H9 (cell line): ENCODE results near the gene CTPS2. TPM values are rescaled to one million over a fixed set of nuclear protein-coding genes. Genes with fewer than 3 reads are reported as not detected.
A peak's percentile ranks its signal among the peaks of the same experiment; 100 is the strongest.

Experiments
- DNase-seq: peaks from one replicate; pipeline ENCODE4 v3.0.0-alpha.2; 2017
- H2AFZ ChIP-seq: one replicate; pipeline ENCODE4 v1.6.1; 2013; ENCODE audit warnings: mild to moderate bottlenecking, low read length, control low read depth, moderate library complexity
- H2AK5ac ChIP-seq: 2 replicates; pipeline ENCODE4 v1.6.1; 2013; ENCODE audit warnings: low read length, control low read depth, mixed read lengths; ENCODE audit not compliant: insufficient read length
- H2BK120ac ChIP-seq: one replicate; pipeline ENCODE4 v1.6.1; 2013; ENCODE audit warnings: low read depth, mild to moderate bottlenecking, low read length, control low read depth, inconsistent platforms; ENCODE audit not compliant: poor library complexity, severe bottlenecking
- H2BK12ac ChIP-seq: 2 replicates; pipeline ENCODE4 v1.6.1; 2013; ENCODE audit warnings: low read length, control low read depth, mixed read lengths, low read depth; ENCODE audit not compliant: insufficient read length
- H2BK15ac ChIP-seq: 2 replicates; pipeline ENCODE4 v1.6.1; 2013; ENCODE audit warnings: low read depth, low read length, control low read depth
- H2BK20ac ChIP-seq: one replicate; pipeline ENCODE4 v1.6.1; 2013; ENCODE audit warnings: low read depth, mild to moderate bottlenecking, low read length, control low read depth, inconsistent platforms; ENCODE audit not compliant: poor library complexity, severe bottlenecking
- H2BK5ac ChIP-seq: 2 replicates; pipeline ENCODE4 v1.6.1; 2013; ENCODE audit warnings: low read length, control low read depth, mixed read lengths; ENCODE audit not compliant: insufficient read length
- H3K14ac ChIP-seq: 2 replicates; pipeline ENCODE4 v1.6.1; 2013; ENCODE audit warnings: low read length, control low read depth; ENCODE audit not compliant: insufficient read depth
- H3K18ac ChIP-seq: 2 replicates; pipeline ENCODE4 v1.6.1; 2013; ENCODE audit warnings: low read depth, mild to moderate bottlenecking, mixed read lengths, low read length, control low read depth; ENCODE audit not compliant: insufficient read length
- H3K23ac ChIP-seq: 2 replicates; pipeline ENCODE4 v1.6.1; 2013; ENCODE audit warnings: low read length, control low read depth, mixed read lengths, low read depth; ENCODE audit not compliant: insufficient read length
- H3K23me2 ChIP-seq: 2 replicates; pipeline ENCODE4 v1.6.1; 2013; ENCODE audit warnings: low read depth, mild to moderate bottlenecking, mixed read lengths, low read length, control low read depth; ENCODE audit not compliant: insufficient read length, poor library complexity, severe bottlenecking
- H3K27ac ChIP-seq: 2 replicates; pipeline ENCODE4 v1.5.1; 2013; ENCODE audit warnings: low read length, control low read depth, mixed read lengths, low read depth; ENCODE audit not compliant: insufficient read length
- H3K27me3 ChIP-seq: 2 replicates; pipeline ENCODE4 v1.6.1; 2013; ENCODE audit warnings: low read length, control low read depth, inconsistent platforms; ENCODE audit not compliant: insufficient read depth
- H3K4ac ChIP-seq: 2 replicates; pipeline ENCODE4 v1.6.1; 2013; ENCODE audit warnings: low read depth, mild to moderate bottlenecking, control low read depth, inconsistent platforms, low read length, moderate library complexity
- H3K4me1 ChIP-seq: 2 replicates; pipeline ENCODE4 v1.6.1; 2013; ENCODE audit warnings: low read length, control low read depth, inconsistent platforms; ENCODE audit not compliant: insufficient read depth
- H3K4me2 ChIP-seq: 2 replicates; pipeline ENCODE4 v1.6.1; 2013; ENCODE audit warnings: low read length, control low read depth, mixed read lengths; ENCODE audit not compliant: insufficient read length, insufficient read depth
- H3K56ac ChIP-seq: 2 replicates; pipeline ENCODE4 v1.6.1; 2013; ENCODE audit warnings: low read depth, mild to moderate bottlenecking, mixed read lengths, low read length, control low read depth; ENCODE audit not compliant: insufficient read length
- H3K79me1 ChIP-seq: 2 replicates; pipeline ENCODE4 v1.6.1; 2013; ENCODE audit warnings: low read depth, mild to moderate bottlenecking, moderate library complexity, low read length, control low read depth, inconsistent platforms; ENCODE audit not compliant: insufficient read depth, poor library complexity, severe bottlenecking
- H3K79me2 ChIP-seq: 2 replicates; pipeline ENCODE4 v1.6.1; 2013; ENCODE audit warnings: low read length, control low read depth, inconsistent platforms; ENCODE audit not compliant: insufficient read depth
- H3K9ac ChIP-seq: 2 replicates; pipeline ENCODE4 v1.6.1; 2013; ENCODE audit warnings: low read length, control low read depth, mixed read lengths; ENCODE audit not compliant: insufficient read length; ENCODE audit errors: extremely low read depth
- H3K9me3 ChIP-seq: one replicate; pipeline ENCODE4 v1.6.1; 2013; ENCODE audit warnings: low read depth, low read length, inconsistent platforms; ENCODE audit not compliant: control insufficient read depth
- H3T11ph ChIP-seq: one replicate; pipeline ENCODE4 v1.6.1; 2013; ENCODE audit warnings: mild to moderate bottlenecking, low read length, control low read depth, inconsistent platforms
- H4K20me1 ChIP-seq: one replicate; pipeline ENCODE4 v1.6.1; 2013; ENCODE audit not compliant: control insufficient read depth, insufficient read length, insufficient read depth
- H4K5ac ChIP-seq: 2 replicates; pipeline ENCODE4 v1.6.1; 2013; ENCODE audit warnings: low read depth, mild to moderate bottlenecking, mixed read lengths, low read length, control low read depth; ENCODE audit not compliant: insufficient read length
- H4K8ac ChIP-seq: replicated peaks from 2 replicates; pipeline ENCODE4 v1.6.1; 2013; ENCODE audit warnings: low read length, control low read depth, mixed read lengths, low read depth; ENCODE audit not compliant: insufficient read length
- H4K91ac ChIP-seq: 2 replicates; pipeline ENCODE4 v1.6.1; 2013; ENCODE audit warnings: low read depth, mild to moderate bottlenecking, moderate library complexity, mixed read lengths, low read length, control low read depth; ENCODE audit not compliant: insufficient read length
- H3K27ac Mint-ChIP-seq, 3 experiments: 2 replicates in 2 of 3; 3 replicates in 1 of 3; pipeline ENCODE4 v1.8.0; 2020 to 2021; ENCODE audit warnings: mixed read lengths in 3 of 3, mild to moderate bottlenecking in 1 of 3, moderate library complexity in 1 of 3
- H3K27me3 Mint-ChIP-seq: 2 replicates; pipeline ENCODE4 v1.8.0; 2021; ENCODE audit warnings: low read depth, mild to moderate bottlenecking, moderate library complexity, mixed read lengths
- H3K36me3 Mint-ChIP-seq, 3 experiments: 2 replicates in 2 of 3; 3 replicates in 1 of 3; pipeline ENCODE4 v1.8.0; 2020 to 2021; ENCODE audit warnings: low read depth in 3 of 3, mixed read lengths in 3 of 3; ENCODE audit not compliant: insufficient read depth in 1 of 3
- H3K4me1 Mint-ChIP-seq, 2 experiments: 2 replicates each; pipeline ENCODE4 v1.8.0; 2020; ENCODE audit warnings: mixed read lengths in 2 of 2
- H3K4me3 Mint-ChIP-seq, 2 experiments: 2 replicates in 1 of 2; 3 replicates in 1 of 2; pipeline ENCODE4 v1.8.0; 2020 to 2021; ENCODE audit warnings: mild to moderate bottlenecking in 2 of 2, mixed read lengths in 2 of 2, moderate library complexity in 1 of 2
- H3K9me3 Mint-ChIP-seq, 2 experiments: 2 replicates in 1 of 2; 3 replicates in 1 of 2; pipeline ENCODE4 v1.8.0; 2020; ENCODE audit warnings: mild to moderate bottlenecking in 2 of 2, mixed read lengths in 2 of 2, moderate library complexity in 1 of 2
- WGBS: extraction: QIAGEN DNeasy Blood & Tissue Kit; methylation state at CpG from one replicate; pipeline ENCODE4 v1.1.7; 2013; ENCODE audit warnings: missing lambda C conversion rate, low lambda C conversion rate, mixed read lengths; ENCODE audit not compliant: insufficient read length; ENCODE audit errors: extremely low coverage; 5-methylcytosine and 5-hydroxymethylcytosine counted together
- total RNA-seq: library from RNA; stranded (reverse); gene quantifications from 2 replicates; pipeline ENCODE4 v1.2.1, GENCODE V29; 2021
- TF ChIP-seq, protein P1 (sequence below): fragments of 200-600 bp; sonication (generic); conservative IDR thresholded peaks from 3 replicates; pipeline ENCODE4 v1.8.0; 2021; ENCODE audit warnings: antibody characterized with exemption, mild to moderate bottlenecking

CTPS2 gene
- total RNA-seq, 1 experiment from 2014 or later: 69.7 TPM

DNA sequence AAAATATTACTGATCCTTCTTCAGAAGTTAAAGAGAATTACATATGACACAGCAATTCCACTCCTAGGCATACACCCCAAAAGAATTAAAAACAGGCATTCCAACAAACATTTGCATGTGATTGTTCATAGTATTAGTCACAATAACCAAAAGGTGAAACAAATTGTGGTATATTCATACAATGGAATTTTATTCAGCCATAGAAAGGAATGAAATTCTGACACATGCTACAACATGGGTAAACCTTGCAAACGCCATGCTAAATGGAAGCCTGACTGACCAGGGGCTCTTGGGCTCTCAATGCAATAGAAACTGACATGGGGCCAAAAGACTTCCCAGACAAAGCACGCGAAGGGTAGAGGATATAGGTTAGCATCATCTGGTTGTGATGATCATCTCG, 124.6 kb downstream of the CTPS2 start:
- Histone ChIP-seq H4K5ac (no peak overlapping the region), H4K8ac (no peak overlapping the region), H3K18ac (no peak overlapping the region), H3K9ac (no peak overlapping the region), H3K23ac (no peak overlapping the region), H3K4ac (no peak overlapping the region), H3K9me3 (no peaks in the 10 kb centered on the region), H3K4me1 (peaks cover 14% of the 10 kb centered on the region; the same call in 1 of the 2 replicates), H3K27ac (no peak overlapping the region), H4K20me1 (no peaks in the 10 kb centered on the region), H2BK15ac (no peak overlapping the region), H3K14ac (no peak overlapping the region), H3K23me2 (no peaks in the 10 kb centered on the region), H2BK120ac (no peak overlapping the region), H2BK12ac (no peak overlapping the region), H2BK5ac (no peak overlapping the region), H3T11ph (no peak overlapping the region), H3K79me1 (no peaks in the 10 kb centered on the region), H3K4me2 (no peak overlapping the region), H2AFZ (no peak overlapping the region), H3K79me2 (no peaks in the 10 kb centered on the region), H2AK5ac (no peak overlapping the region), H2BK20ac (no peak overlapping the region), H4K91ac (no peak overlapping the region), H3K27me3 (no peaks in the 10 kb centered on the region), H3K56ac (no peak overlapping the region)
- DNase-seq: no peak
- peaks cover 11 to 18% of the 10 kb centered on the region in 2 experiments for H3K9me3 Mint-ChIP-seq
- TF ChIP-seq, protein P1, sequence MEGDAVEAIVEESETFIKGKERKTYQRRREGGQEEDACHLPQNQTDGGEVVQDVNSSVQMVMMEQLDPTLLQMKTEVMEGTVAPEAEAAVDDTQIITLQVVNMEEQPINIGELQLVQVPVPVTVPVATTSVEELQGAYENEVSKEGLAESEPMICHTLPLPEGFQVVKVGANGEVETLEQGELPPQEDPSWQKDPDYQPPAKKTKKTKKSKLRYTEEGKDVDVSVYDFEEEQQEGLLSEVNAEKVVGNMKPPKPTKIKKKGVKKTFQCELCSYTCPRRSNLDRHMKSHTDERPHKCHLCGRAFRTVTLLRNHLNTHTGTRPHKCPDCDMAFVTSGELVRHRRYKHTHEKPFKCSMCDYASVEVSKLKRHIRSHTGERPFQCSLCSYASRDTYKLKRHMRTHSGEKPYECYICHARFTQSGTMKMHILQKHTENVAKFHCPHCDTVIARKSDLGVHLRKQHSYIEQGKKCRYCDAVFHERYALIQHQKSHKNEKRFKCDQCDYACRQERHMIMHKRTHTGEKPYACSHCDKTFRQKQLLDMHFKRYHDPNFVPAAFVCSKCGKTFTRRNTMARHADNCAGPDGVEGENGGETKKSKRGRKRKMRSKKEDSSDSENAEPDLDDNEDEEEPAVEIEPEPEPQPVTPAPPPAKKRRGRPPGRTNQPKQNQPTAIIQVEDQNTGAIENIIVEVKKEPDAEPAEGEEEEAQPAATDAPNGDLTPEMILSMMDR: no peak
- H3K36me3 Mint-ChIP-seq: peaks cover 69 to 79% (median 75%) of the 10 kb centered on the region in 3 experiments
- no CpG with 5 or more reads among the region's 4 CpGs for whole genome bisulfite sequencing
- H3K27ac Mint-ChIP-seq: peak overlapping the region in 2 of 3 experiments; percentile 13 to 42; a peak in 1 of 7 replicates
- H3K4me3 Mint-ChIP-seq: no peak overlapping the region
- H3K4me1 Mint-ChIP-seq: peaks cover 49 to 60% of the 10 kb centered on the region in 2 experiments
- H3K27me3 Mint-ChIP-seq: no peaks in the 10 kb centered on the region
